ENCODE data around the gene FUT9.

- TF ChIP-seq, protein P1, sequence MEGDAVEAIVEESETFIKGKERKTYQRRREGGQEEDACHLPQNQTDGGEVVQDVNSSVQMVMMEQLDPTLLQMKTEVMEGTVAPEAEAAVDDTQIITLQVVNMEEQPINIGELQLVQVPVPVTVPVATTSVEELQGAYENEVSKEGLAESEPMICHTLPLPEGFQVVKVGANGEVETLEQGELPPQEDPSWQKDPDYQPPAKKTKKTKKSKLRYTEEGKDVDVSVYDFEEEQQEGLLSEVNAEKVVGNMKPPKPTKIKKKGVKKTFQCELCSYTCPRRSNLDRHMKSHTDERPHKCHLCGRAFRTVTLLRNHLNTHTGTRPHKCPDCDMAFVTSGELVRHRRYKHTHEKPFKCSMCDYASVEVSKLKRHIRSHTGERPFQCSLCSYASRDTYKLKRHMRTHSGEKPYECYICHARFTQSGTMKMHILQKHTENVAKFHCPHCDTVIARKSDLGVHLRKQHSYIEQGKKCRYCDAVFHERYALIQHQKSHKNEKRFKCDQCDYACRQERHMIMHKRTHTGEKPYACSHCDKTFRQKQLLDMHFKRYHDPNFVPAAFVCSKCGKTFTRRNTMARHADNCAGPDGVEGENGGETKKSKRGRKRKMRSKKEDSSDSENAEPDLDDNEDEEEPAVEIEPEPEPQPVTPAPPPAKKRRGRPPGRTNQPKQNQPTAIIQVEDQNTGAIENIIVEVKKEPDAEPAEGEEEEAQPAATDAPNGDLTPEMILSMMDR (IDR thresholded peaks at IDR 0.05), result no peak
- no peak for TF ChIP-seq POLR2A (IDR thresholded peaks at IDR 0.05)
These were observed 180.9 kb downstream of the FUT9 start for GRCh38 chr6:96196633-96197032.
